Measurements from ENCODE around the gene KANK2. TPM values are rescaled to one million over a fixed set of nuclear protein-coding genes. Genes with fewer than 3 reads are reported as not detected.

Gene KANK2
- total and polyA plus RNA-seq, 2 of the 13 experiments (the other 11 are each of a cell fraction or from before 2014, with no cell fraction given), result 5.7 to 12.9 TPM

GRCh38 chr19:11155373-11156120 lies 41.8 kb downstream of the KANK2 start, which contains the start of gene SPC24 (continued):
- TF ChIP-seq HMGXB4 (CRISPR knock-in tag; IDR thresholded peaks at IDR 0.05; ENCODE audit: borderline replicate concordance in 1 of 2, low read depth in 1 of 2), result peak in 1 of 2 experiments; percentile 60; a peak in 2 of 4 replicates
- no peak for TF ChIP-seq SOX5 (CRISPR knock-in tag; IDR thresholded peaks at IDR 0.05; ENCODE audit: borderline replicate concordance)
- TF ChIP-seq ZNF629 (CRISPR knock-in tag; conservative IDR thresholded peaks at IDR 0.05), result peak; percentile 46; the same call in 1 of the 2 replicates
- no peak for TF ChIP-seq XBP1 (CRISPR knock-in tag; IDR thresholded peaks at IDR 0.05)
- no peak for TF ChIP-seq ZNF879 (CRISPR knock-in tag; IDR thresholded peaks at IDR 0.05)
- TF ChIP-seq ZNF17 (CRISPR knock-in tag; IDR thresholded peaks at IDR 0.05), result no peak
- no peak for TF ChIP-seq PHF21A (CRISPR knock-in tag; IDR thresholded peaks at IDR 0.05)
- TF ChIP-seq ZNF432 (CRISPR knock-in tag; IDR thresholded peaks at IDR 0.05; ENCODE audit: borderline replicate concordance), result no peak
- TF ChIP-seq ZNF337 (CRISPR knock-in tag; IDR thresholded peaks at IDR 0.05; ENCODE audit: borderline replicate concordance, low read depth), result no peak
- TF ChIP-seq ZNF569 (CRISPR knock-in tag; IDR thresholded peaks at IDR 0.05; ENCODE audit: borderline replicate concordance), result no peak
- TF ChIP-seq, protein P1, sequence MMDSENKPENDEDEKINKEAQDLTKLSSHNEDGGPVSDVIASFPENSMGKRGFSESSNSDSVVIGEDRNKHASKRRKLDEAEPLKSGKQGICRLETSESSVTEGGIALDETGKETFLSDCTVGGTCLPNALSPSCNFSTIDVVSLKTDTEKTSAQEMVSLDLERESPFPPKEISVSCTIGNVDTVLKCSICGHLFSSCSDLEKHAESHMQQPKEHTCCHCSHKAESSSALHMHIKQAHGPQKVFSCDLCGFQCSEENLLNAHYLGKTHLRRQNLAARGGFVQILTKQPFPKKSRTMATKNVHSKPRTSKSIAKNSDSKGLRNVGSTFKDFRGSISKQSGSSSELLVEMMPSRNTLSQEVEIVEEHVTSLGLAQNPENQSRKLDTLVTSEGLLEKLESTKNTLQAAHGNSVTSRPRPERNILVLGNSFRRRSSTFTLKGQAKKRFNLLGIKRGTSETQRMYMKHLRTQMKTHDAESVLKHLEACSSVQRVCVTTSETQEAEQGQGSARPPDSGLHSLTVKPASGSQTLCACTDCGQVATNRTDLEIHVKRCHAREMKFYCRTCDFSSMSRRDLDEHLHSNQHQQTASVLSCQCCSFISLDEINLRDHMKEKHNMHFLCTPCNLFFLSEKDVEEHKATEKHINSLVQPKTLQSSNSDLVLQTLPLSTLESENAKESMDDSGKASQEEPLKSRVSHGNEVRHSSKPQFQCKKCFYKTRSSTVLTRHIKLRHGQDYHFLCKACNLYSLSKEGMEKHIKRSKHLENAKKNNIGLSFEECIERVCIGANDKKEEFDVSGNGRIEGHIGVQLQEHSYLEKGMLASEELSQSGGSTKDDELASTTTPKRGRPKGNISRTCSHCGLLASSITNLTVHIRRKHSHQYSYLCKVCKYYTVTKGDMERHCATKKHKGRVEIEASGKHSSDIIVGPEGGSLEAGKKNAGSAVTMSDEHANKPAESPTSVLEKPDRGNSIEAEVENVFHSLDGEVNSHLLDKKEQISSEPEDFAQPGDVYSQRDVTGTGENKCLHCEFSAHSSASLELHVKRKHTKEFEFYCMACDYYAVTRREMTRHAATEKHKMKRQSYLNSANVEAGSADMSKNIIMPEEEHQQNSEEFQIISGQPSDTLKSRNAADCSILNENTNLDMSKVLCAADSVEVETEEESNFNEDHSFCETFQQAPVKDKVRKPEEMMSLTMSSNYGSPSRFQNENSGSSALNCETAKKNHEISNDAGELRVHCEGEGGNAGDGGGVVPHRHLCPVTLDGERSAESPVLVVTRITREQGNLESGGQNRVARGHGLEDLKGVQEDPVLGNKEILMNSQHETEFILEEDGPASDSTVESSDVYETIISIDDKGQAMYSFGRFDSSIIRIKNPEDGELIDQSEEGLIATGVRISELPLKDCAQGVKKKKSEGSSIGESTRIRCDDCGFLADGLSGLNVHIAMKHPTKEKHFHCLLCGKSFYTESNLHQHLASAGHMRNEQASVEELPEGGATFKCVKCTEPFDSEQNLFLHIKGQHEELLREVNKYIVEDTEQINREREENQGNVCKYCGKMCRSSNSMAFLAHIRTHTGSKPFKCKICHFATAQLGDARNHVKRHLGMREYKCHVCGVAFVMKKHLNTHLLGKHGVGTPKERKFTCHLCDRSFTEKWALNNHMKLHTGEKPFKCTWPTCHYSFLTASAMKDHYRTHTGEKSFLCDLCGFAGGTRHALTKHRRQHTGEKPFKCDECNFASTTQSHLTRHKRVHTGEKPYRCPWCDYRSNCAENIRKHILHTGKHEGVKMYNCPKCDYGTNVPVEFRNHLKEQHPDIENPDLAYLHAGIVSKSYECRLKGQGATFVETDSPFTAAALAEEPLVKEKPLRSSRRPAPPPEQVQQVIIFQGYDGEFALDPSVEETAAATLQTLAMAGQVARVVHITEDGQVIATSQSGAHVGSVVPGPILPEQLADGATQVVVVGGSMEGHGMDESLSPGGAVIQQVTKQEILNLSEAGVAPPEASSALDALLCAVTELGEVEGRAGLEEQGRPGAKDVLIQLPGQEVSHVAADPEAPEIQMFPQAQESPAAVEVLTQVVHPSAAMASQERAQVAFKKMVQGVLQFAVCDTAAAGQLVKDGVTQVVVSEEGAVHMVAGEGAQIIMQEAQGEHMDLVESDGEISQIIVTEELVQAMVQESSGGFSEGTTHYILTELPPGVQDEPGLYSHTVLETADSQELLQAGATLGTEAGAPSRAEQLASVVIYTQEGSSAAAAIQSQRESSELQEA (CRISPR knock-in tag; IDR thresholded peaks at IDR 0.05; ENCODE audit: not compliant biosample characterization), result peak; percentile 45
- TF ChIP-seq ZNF768 (CRISPR knock-in tag; IDR thresholded peaks at IDR 0.05), result no peak; the same call in 1 of the 2 replicates
- TF ChIP-seq, protein P2, sequence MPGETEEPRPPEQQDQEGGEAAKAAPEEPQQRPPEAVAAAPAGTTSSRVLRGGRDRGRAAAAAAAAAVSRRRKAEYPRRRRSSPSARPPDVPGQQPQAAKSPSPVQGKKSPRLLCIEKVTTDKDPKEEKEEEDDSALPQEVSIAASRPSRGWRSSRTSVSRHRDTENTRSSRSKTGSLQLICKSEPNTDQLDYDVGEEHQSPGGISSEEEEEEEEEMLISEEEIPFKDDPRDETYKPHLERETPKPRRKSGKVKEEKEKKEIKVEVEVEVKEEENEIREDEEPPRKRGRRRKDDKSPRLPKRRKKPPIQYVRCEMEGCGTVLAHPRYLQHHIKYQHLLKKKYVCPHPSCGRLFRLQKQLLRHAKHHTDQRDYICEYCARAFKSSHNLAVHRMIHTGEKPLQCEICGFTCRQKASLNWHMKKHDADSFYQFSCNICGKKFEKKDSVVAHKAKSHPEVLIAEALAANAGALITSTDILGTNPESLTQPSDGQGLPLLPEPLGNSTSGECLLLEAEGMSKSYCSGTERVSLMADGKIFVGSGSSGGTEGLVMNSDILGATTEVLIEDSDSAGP (CRISPR knock-in tag; IDR thresholded peaks at IDR 0.05; ENCODE audit: borderline replicate concordance), result peak; percentile 80
- no peak for TF ChIP-seq ZNF10 (CRISPR knock-in tag; IDR thresholded peaks at IDR 0.05; ENCODE audit: borderline replicate concordance, low read depth)
- TF ChIP-seq ZNF674 (CRISPR knock-in tag; IDR thresholded peaks at IDR 0.05; ENCODE audit: low read depth), result no peak
- TF ChIP-seq ZNF430 (CRISPR knock-in tag; IDR thresholded peaks at IDR 0.05), result no peak
- no peak for TF ChIP-seq SP1 (IDR thresholded peaks at IDR 0.05)
- TF ChIP-seq SP1 (CRISPR knock-in tag; IDR thresholded peaks at IDR 0.05), result peak; percentile 66; the same call in 1 of the 2 replicates

Data from HepG2 (cell line).